Hepatocyte (in vitro differentiated cells): Measurements from ENCODE around the gene ERVFRD-1.

ENCODE experiments used
- CTCF ChIP-seq: fragments of 200-600 bp; sonication (generic); IDR thresholded peaks from 2 replicates; pipeline ENCODE4 v1.5.1; 2016; ENCODE audit warnings: antibody characterized with exemption, mild to moderate bottlenecking; ENCODE audit not compliant: poor library complexity
- EZH2 ChIP-seq: fragments of 200-600 bp; sonication (generic); IDR thresholded peaks from 2 replicates; pipeline ENCODE4 v1.6.1; 2016; ENCODE audit warnings: antibody characterized with exemption, mild to moderate bottlenecking, borderline replicate concordance
- EZH2phosphoT487 ChIP-seq: fragments of 200-600 bp; sonication (generic); IDR thresholded peaks from one replicate; pipeline ENCODE4 v1.6.1; 2018; ENCODE audit warnings: antibody characterized with exemption, mild to moderate bottlenecking, low read depth, moderate library complexity; ENCODE audit not compliant: unreplicated experiment, severe bottlenecking

GRCh38 chr6:11132194-11132888 lies 20.8 kb upstream of the ERVFRD-1 start:
- TF ChIP-seq EZH2 (no peak), CTCF (no peak), EZH2phosphoT487 (no peak)
